HEK293 (cell line): ENCODE results near the gene IFT122.
A peak's percentile ranks its signal among the peaks of the same experiment; 100 is the strongest.

ENCODE experiments used
- CTCF ChIA-PET: fragments of 350-600 bp; formaldehyde crosslinking; extraction: SDS; loops from one replicate; lab custom pipeline; 2021; ENCODE audit warnings: antibody characterized with exemption; lab: Yijun Ruan, JAX
- POLR2A ChIA-PET: fragments of 300-600 bp; formaldehyde crosslinking; extraction: SDS; loops from one replicate; lab custom pipeline; 2020; ENCODE audit warnings: antibody characterized with exemption, inconsistent platforms; lab: Yijun Ruan, JAX
- H3K27ac ChIP-seq: fragments of 200-500 bp; sonication (Bioruptor generic); 2 replicates; pipeline ENCODE4 v1.5.1; 2014; ENCODE audit warnings: low read depth, low read length, control low read depth, inconsistent platforms; ENCODE audit errors: extremely low read depth
- H3K36me3 ChIP-seq, 2 experiments: fragments of 200-500 bp in 1 of 2; sonication (Bioruptor generic) in 1 of 2; 1 replicate in 1 of 2; 2 replicates in 1 of 2; pipeline ENCODE4 v1.5.1; 2014 to 2017; ENCODE audit warnings: inconsistent platforms in 2 of 2, low read length in 2 of 2; ENCODE audit not compliant: control insufficient read depth in 2 of 2, insufficient read depth in 1 of 2
- H3K4me1 ChIP-seq: fragments of 200-500 bp; sonication (Bioruptor generic); 2 replicates; pipeline ENCODE4 v1.5.1; 2014; ENCODE audit warnings: mild to moderate bottlenecking, low read length, inconsistent platforms; ENCODE audit not compliant: control insufficient read depth, insufficient read depth
- H3K4me3 ChIP-seq: 2 replicates; pipeline ENCODE4 v1.5.1; 2011; ENCODE audit warnings: low read depth, mild to moderate bottlenecking, control low read depth, low read length, moderate library complexity
- H3K9me3 ChIP-seq: fragments of 200-500 bp; sonication (Bioruptor generic); 2 replicates; pipeline ENCODE4 v1.5.1; 2014; ENCODE audit warnings: low read depth, low read length, inconsistent platforms; ENCODE audit not compliant: control insufficient read depth, insufficient read depth
- BCL11A ChIP-seq: fragments of 450-650 bp; formaldehyde crosslinking; IDR thresholded peaks from 2 replicates; pipeline ENCODE4 v1.5.1; 2016; ENCODE audit warnings: low read depth, missing biosample characterization, missing genetic modification characterization
- FEZF1 ChIP-seq: fragments of 450-650 bp; formaldehyde crosslinking; IDR thresholded peaks from 2 replicates; pipeline ENCODE4 v1.5.1; 2016; ENCODE audit warnings: missing biosample characterization, missing genetic modification characterization
- GLIS1 ChIP-seq: fragments of 450-650 bp; formaldehyde crosslinking; IDR thresholded peaks from 2 replicates; pipeline ENCODE4 v1.5.1; 2016; ENCODE audit warnings: missing biosample characterization, missing genetic modification characterization
- SCRT2 ChIP-seq: fragments of 450-650 bp; formaldehyde crosslinking; IDR thresholded peaks from 2 replicates; pipeline ENCODE4 v1.5.1; 2016; ENCODE audit warnings: missing biosample characterization, missing genetic modification characterization
- TCF7L2 ChIP-seq: IDR thresholded peaks from 2 replicates; pipeline ENCODE4 v1.6.1; 2011; ENCODE audit warnings: low read depth, mild to moderate bottlenecking, inconsistent platforms, low read length, moderate library complexity, borderline replicate concordance
- ZBTB11 ChIP-seq: fragments of 450-650 bp; formaldehyde crosslinking; conservative IDR thresholded peaks from 2 replicates; pipeline ENCODE4 v1.5.1; 2016; ENCODE audit warnings: low read depth, missing biosample characterization, missing genetic modification characterization
- ZBTB17 ChIP-seq: fragments of 450-650 bp; formaldehyde crosslinking; IDR thresholded peaks from 2 replicates; pipeline ENCODE4 v1.5.1; 2016; ENCODE audit warnings: missing biosample characterization, missing genetic modification characterization
- ZBTB26 ChIP-seq: fragments of 450-650 bp; formaldehyde crosslinking; optimal IDR thresholded peaks from 2 replicates; pipeline ENCODE3; 2016; ENCODE audit warnings: missing biosample characterization, mild to moderate bottlenecking, missing genetic modification characterization
- ZBTB8A ChIP-seq: fragments of 450-650 bp; formaldehyde crosslinking; IDR thresholded peaks from 2 replicates; pipeline ENCODE4 v1.5.1; 2016; ENCODE audit warnings: missing biosample characterization, missing genetic modification characterization
- ZIC2 ChIP-seq: fragments of 450-650 bp; formaldehyde crosslinking; IDR thresholded peaks from 2 replicates; pipeline ENCODE4 v1.5.1; 2016; ENCODE audit warnings: missing biosample characterization, missing genetic modification characterization
- ZNF16 ChIP-seq: fragments of 450-650 bp; formaldehyde crosslinking; IDR thresholded peaks from 2 replicates; pipeline ENCODE4 v1.5.1; 2016; ENCODE audit warnings: low read depth, missing biosample characterization, missing genetic modification characterization
- ZNF223 ChIP-seq: fragments of 450-650 bp; formaldehyde crosslinking; IDR thresholded peaks from 2 replicates; pipeline ENCODE4 v1.5.1; 2016; ENCODE audit warnings: missing biosample characterization, missing genetic modification characterization
- ZNF366 ChIP-seq: fragments of 450-650 bp; formaldehyde crosslinking; conservative IDR thresholded peaks from 2 replicates; pipeline ENCODE4 v1.5.1; 2016; ENCODE audit warnings: missing biosample characterization, missing genetic modification characterization
- ZNF404 ChIP-seq: fragments of 450-650 bp; formaldehyde crosslinking; IDR thresholded peaks from 2 replicates; pipeline ENCODE4 v1.5.1; 2017; ENCODE audit warnings: missing biosample characterization, missing genetic modification characterization
- ZNF488 ChIP-seq: fragments of 450-650 bp; formaldehyde crosslinking; IDR thresholded peaks from 2 replicates; pipeline ENCODE4 v1.5.1; 2016; ENCODE audit warnings: missing biosample characterization, missing genetic modification characterization
- ZNF548 ChIP-seq: fragments of 450-650 bp; formaldehyde crosslinking; IDR thresholded peaks from 2 replicates; pipeline ENCODE4 v1.5.1; 2016; ENCODE audit warnings: missing biosample characterization, missing genetic modification characterization
- ZNF571 ChIP-seq: fragments of 450-650 bp; formaldehyde crosslinking; IDR thresholded peaks from 2 replicates; pipeline ENCODE4 v1.5.0; 2017; ENCODE audit warnings: missing biosample characterization, missing genetic modification characterization
- ZNF639 ChIP-seq: fragments of 450-650 bp; formaldehyde crosslinking; IDR thresholded peaks from 2 replicates; pipeline ENCODE4 v1.5.1; 2016; ENCODE audit warnings: missing biosample characterization, missing genetic modification characterization
- ZNF654 ChIP-seq: fragments of 450-650 bp; formaldehyde crosslinking; IDR thresholded peaks from 2 replicates; pipeline ENCODE4 v1.5.1; 2016; ENCODE audit warnings: low read depth, missing biosample characterization, missing genetic modification characterization
- ZNF664 ChIP-seq: fragments of 450-650 bp; formaldehyde crosslinking; IDR thresholded peaks from 2 replicates; pipeline ENCODE4 v1.5.1; 2016; ENCODE audit warnings: missing biosample characterization, missing genetic modification characterization

Gene IFT122

GRCh38 chr3:129559565-129560079 is 119.6 kb downstream of the IFT122 start:
- Histone ChIP-seq H3K9me3 (no peaks in the 10 kb centered on the region), H3K4me3 (no peak overlapping the region), H3K27ac (no peak overlapping the region), H3K4me1 (no peaks in the 10 kb centered on the region), H3K36me3 (peaks cover 0 to 53% of the 10 kb centered on the region in 2 experiments; a peak in 2 of 3 replicates)
- POLR2A ChIA-PET, result no interaction called here
- peak; percentile 78 for TF ChIP-seq SCRT2 (tag by site-specific recombination)
- no peak for TF ChIP-seq ZNF404 (tag by site-specific recombination)
- CTCF ChIA-PET, result no interaction called here

- Histone ChIP-seq H3K4me1 (no peaks in the 10 kb centered on the region), H3K27ac (no peak overlapping the region), H3K9me3 (no peaks in the 10 kb centered on the region), H3K36me3 (peaks cover 0 to 56% of the 10 kb centered on the region in 2 experiments; a peak in 2 of 3 replicates), H3K4me3 (no peak overlapping the region)
- ChIA-PET CTCF (interaction anchor here (0.6 kb wide), 1 partner anchor 432 kb away, joined by 3 read pairs; no protein-coding TSS in a partner anchor), POLR2A (no interaction called here)
- TF ChIP-seq ZNF16, result no peak
- no peak for TF ChIP-seq TCF7L2
- TF ChIP-seq ZNF571, result no peak
- TF ChIP-seq ZNF488, result no peak
- TF ChIP-seq ZBTB8A (tag by site-specific recombination), result peak; percentile 63
- no peak for TF ChIP-seq ZNF223 (tag by site-specific recombination)
- TF ChIP-seq ZNF654 (tag by site-specific recombination), result no peak
These were observed 120.3 kb downstream of the IFT122 start for GRCh38 chr3:129560269-129560787.

- peaks cover 0 to 61% of the 10 kb centered on the region in 2 experiments; a peak in 2 of 3 replicates for H3K36me3 ChIP-seq
- H3K4me3 ChIP-seq, result no peak overlapping the region
- POLR2A ChIA-PET, result no interaction called here
- no peaks in the 10 kb centered on the region for H3K9me3 ChIP-seq
- no peak overlapping the region for H3K27ac ChIP-seq
- CTCF ChIA-PET, result interaction anchor here (0.6 kb wide), 1 partner anchor 431 kb away, joined by 3 read pairs; no protein-coding TSS in a partner anchor
- H3K4me1 ChIP-seq, result no peaks in the 10 kb centered on the region
- TF ChIP-seq BCL11A, result no peak
- TF ChIP-seq ZNF639, result no peak
- TF ChIP-seq ZIC2 (tag by site-specific recombination), result peak; percentile 68
- peak; percentile 94 for TF ChIP-seq GLIS1 (tag by site-specific recombination)
- TF ChIP-seq ZNF664 (tag by site-specific recombination), result no peak
- peak; percentile 66; the same call in 1 of the 2 replicates for TF ChIP-seq ZNF366 (tag by site-specific recombination)
- TF ChIP-seq, all 188 proteins: peak for 3
These were observed 121.0 kb downstream of the IFT122 start for GRCh38 chr3:129560911-129561594.

- Histone ChIP-seq H3K4me1 (no peaks in the 10 kb centered on the region), H3K36me3 (peaks cover 0 to 55% of the 10 kb centered on the region in 2 experiments; a peak in 2 of 3 replicates), H3K9me3 (no peaks in the 10 kb centered on the region), H3K27ac (no peak overlapping the region), H3K4me3 (no peak overlapping the region)
- POLR2A ChIA-PET, result no interaction called here
- CTCF ChIA-PET, result no interaction called here
- no peak for TF ChIP-seq ZBTB11 (tag by site-specific recombination)
- no peak for TF ChIP-seq ZBTB17
- no peak for TF ChIP-seq ZBTB26
- no peak for TF ChIP-seq FEZF1 (tag by site-specific recombination)
- no peak for TF ChIP-seq ZNF548 (tag by site-specific recombination)
These were observed 121.7 kb downstream of the IFT122 start for GRCh38 chr3:129561619-129562248.
